ENCODE results near the gene FCRL4.

Gene FCRL4

GRCh38 chr1:157622471-157622870 lies 24.6 kb upstream of the FCRL4 start:
- DNase-seq (ENCODE audit: low read depth), result no peak
- TF ChIP-seq CTCF (IDR thresholded peaks at IDR 0.05; ENCODE audit: insufficient read depth, low read depth, low read length, missing control alignments), result no peak

GRCh38 chr1:157618190-157618589 lies 20.3 kb upstream of the FCRL4 start:
- DNase-seq (ENCODE audit: low read depth), result no peak
- TF ChIP-seq CTCF (IDR thresholded peaks at IDR 0.05; ENCODE audit: insufficient read depth, low read depth, low read length, missing control alignments), result no peak
- H3K4me3 ChIP-seq (ENCODE audit: low read length), result no peak overlapping the region

More at GRCh38 chr1:157622471-157622870, 24.6 kb upstream of the FCRL4 start:
- H3K4me3 ChIP-seq (ENCODE audit: low read length), result no peak overlapping the region

GRCh38 chr1:157600236-157600635 lies 2.4 kb upstream of the FCRL4 start:
- DNase-seq (ENCODE audit: low read depth), result no peak
- H3K4me3 ChIP-seq (ENCODE audit: low read length), result no peak overlapping the region
- TF ChIP-seq CTCF (IDR thresholded peaks at IDR 0.05; ENCODE audit: insufficient read depth, low read depth, low read length, missing control alignments), result no peak

GRCh38 chr1:157596384-157596783 lies 1.5 kb downstream of the FCRL4 start:
- no peak for DNase-seq (ENCODE audit: low read depth)
- no peak for TF ChIP-seq CTCF (IDR thresholded peaks at IDR 0.05; ENCODE audit: insufficient read depth, low read depth, low read length, missing control alignments)
- H3K4me3 ChIP-seq (ENCODE audit: low read length), result no peak overlapping the region

GRCh38 chr1:157595356-157595755 lies 2.5 kb downstream of the FCRL4 start:
- no peak overlapping the region for H3K4me3 ChIP-seq (ENCODE audit: low read length)
- TF ChIP-seq CTCF (IDR thresholded peaks at IDR 0.05; ENCODE audit: insufficient read depth, low read depth, low read length, missing control alignments), result no peak
- DNase-seq (ENCODE audit: low read depth), result no peak

- H3K4me3 ChIP-seq (ENCODE audit: low read length), result no peak overlapping the region
- DNase-seq (ENCODE audit: low read depth), result no peak
- no peak for TF ChIP-seq CTCF (IDR thresholded peaks at IDR 0.05; ENCODE audit: insufficient read depth, low read depth, low read length, missing control alignments)
Measured at GRCh38 chr1:157585984-157586383, 11.9 kb downstream of the FCRL4 start.

- no peak for TF ChIP-seq CTCF (IDR thresholded peaks at IDR 0.05; ENCODE audit: insufficient read depth, low read depth, low read length, missing control alignments)
- no peak overlapping the region for H3K4me3 ChIP-seq (ENCODE audit: low read length)
- no peak for DNase-seq (ENCODE audit: low read depth)
Measured at GRCh38 chr1:157584503-157584902, 13.4 kb downstream of the FCRL4 start.

Data from epithelial cell of esophagus (primary cell).